SK-N-SH (cell line): ENCODE measurements around the gene IL17REL. TPM values are rescaled to one million over a fixed set of nuclear protein-coding genes. Genes with fewer than 3 reads are reported as not detected.

ENCODE experiments used
- CTCF ChIA-PET: fragments of 300-600, 350-600 bp; formaldehyde crosslinking; extraction: SDS; loops from one replicate; lab custom pipeline; 2021; lab: Yijun Ruan, JAX
- POLR2A ChIA-PET: fragments of 350-600 bp; sonication (Branson Sonifier 250); formaldehyde crosslinking; extraction: SDS; loops from one replicate; lab custom pipeline; 2020; ENCODE audit warnings: antibody characterized with exemption, inconsistent platforms; lab: Yijun Ruan, JAX
- DNase-seq: peaks from one replicate; pipeline ENCODE4 v3.0.0; 2012
- H2AFZ ChIP-seq: fragments of 200-600 bp; sonication (generic); 2 replicates; pipeline ENCODE4 v1.8.1; 2016; ENCODE audit warnings: antibody characterized with exemption, mild to moderate bottlenecking, low read depth
- H3F3A ChIP-seq: fragments of 200-600 bp; sonication (generic); replicated peaks from 2 replicates; pipeline ENCODE3; 2016; ENCODE audit warnings: antibody characterized with exemption, mild to moderate bottlenecking; ENCODE audit not compliant: insufficient read depth
- H3K27ac ChIP-seq, 2 experiments: fragments of 200-500 bp in 1 of 2; fragments of 200-600 bp in 1 of 2; sonication (Bioruptor generic) in 1 of 2; sonication (generic), shearing (Covaris generic) in 1 of 2; 2 replicates each; pipeline versions ENCODE4 v1.5.1 to v1.6.1; 2014 to 2016; ENCODE audit warnings: low read depth in 2 of 2, inconsistent platforms in 1 of 2, low read length in 1 of 2, mild to moderate bottlenecking in 1 of 2, mixed read lengths in 1 of 2
- H3K27me3 ChIP-seq: fragments of 200-600 bp; sonication (generic), shearing (Covaris generic); 2 replicates; pipeline ENCODE4 v1.6.1; 2016; ENCODE audit warnings: mixed run types; ENCODE audit not compliant: insufficient read depth
- H3K36me3 ChIP-seq, 2 experiments: fragments of 200-500 bp in 1 of 2; fragments of 200-600 bp in 1 of 2; sonication (Bioruptor generic) in 1 of 2; sonication (generic) in 1 of 2; replicated peaks in 1 of 2; 2 replicates each; pipeline versions ENCODE3 to v1.5.1; 2014 to 2016; ENCODE audit warnings: low read length in 1 of 2, mild to moderate bottlenecking in 1 of 2; ENCODE audit not compliant: insufficient read depth in 2 of 2, control insufficient read depth in 1 of 2
- H3K4me1 ChIP-seq, 2 experiments: fragments of 200-500 bp in 1 of 2; fragments of 200-600 bp in 1 of 2; sonication (Bioruptor generic) in 1 of 2; sonication (generic), shearing (Covaris generic) in 1 of 2; 2 replicates each; pipeline versions ENCODE4 v1.5.1 to v1.6.1; 2014 to 2016; ENCODE audit warnings: low read depth in 1 of 2, low read length in 1 of 2, mixed run types in 1 of 2; ENCODE audit not compliant: insufficient read depth in 2 of 2, control insufficient read depth in 1 of 2
- H3K4me2 ChIP-seq: fragments of 200-600 bp; sonication (generic), shearing (Covaris generic); 2 replicates; pipeline ENCODE4 v1.6.1; 2017; ENCODE audit warnings: mixed run types
- H3K4me3 ChIP-seq, 2 experiments: fragments of 200-500 bp in 1 of 2; fragments of 200-600 bp in 1 of 2; sonication (Bioruptor generic) in 1 of 2; sonication (generic), shearing (Covaris generic) in 1 of 2; 2 replicates each; pipeline versions ENCODE4 v1.5.1 to v1.8.1; 2014 to 2016; ENCODE audit warnings: low read depth in 2 of 2, inconsistent platforms in 1 of 2, low read length in 1 of 2, mild to moderate bottlenecking in 1 of 2, mixed read lengths in 1 of 2, moderate library complexity in 1 of 2
- H3K79me2 ChIP-seq: fragments of 200-600 bp; sonication (generic); 2 replicates; pipeline ENCODE4 v1.8.1; 2017; ENCODE audit warnings: mild to moderate bottlenecking; ENCODE audit not compliant: insufficient read depth
- H3K9ac ChIP-seq: fragments of 200-600 bp; sonication (generic); 2 replicates; pipeline ENCODE4 v1.6.1; 2017; ENCODE audit warnings: mixed run types
- H3K9me2 ChIP-seq: fragments of 200-600 bp; sonication (generic); 2 replicates; pipeline ENCODE4 v1.6.1; 2017; ENCODE audit warnings: mixed run types
- H3K9me3 ChIP-seq: fragments of 200-600 bp; sonication (generic); 2 replicates; pipeline ENCODE4 v1.6.1; 2017; ENCODE audit warnings: mixed run types, mild to moderate bottlenecking, moderate library complexity
- H4K20me1 ChIP-seq: fragments of 200-600 bp; sonication (generic); 2 replicates; pipeline ENCODE4 v1.6.1; 2017; ENCODE audit warnings: mild to moderate bottlenecking, mixed run types; ENCODE audit not compliant: insufficient read depth
- CHD2 ChIP-seq: fragments of 150-350 bp; IDR thresholded peaks from 2 replicates; pipeline ENCODE4 v1.6.1; 2018; ENCODE audit warnings: low read length; ENCODE audit not compliant: partially characterized antibody
- ELF1 ChIP-seq: IDR thresholded peaks from 2 replicates; pipeline ENCODE4 v1.4.0; 2012
- EZH2phosphoT487 ChIP-seq: fragments of 200-600 bp; sonication (generic); IDR thresholded peaks from 2 replicates; pipeline ENCODE4 v1.6.1; 2017; ENCODE audit warnings: low read depth, mixed run types, mild to moderate bottlenecking, antibody characterized with exemption, moderate library complexity, borderline replicate concordance
- FOXJ3 ChIP-seq: sonication (generic); formaldehyde crosslinking; IDR thresholded peaks from 2 replicates; pipeline ENCODE4 v1.5.1; 2020; ENCODE audit warnings: mild to moderate bottlenecking, missing genetic modification reagents
- FOXM1 ChIP-seq: IDR thresholded peaks from 2 replicates; pipeline ENCODE4 v1.4.0; 2012; ENCODE audit warnings: low read depth, mild to moderate bottlenecking
- GATA2 ChIP-seq: sonication (generic); formaldehyde crosslinking; IDR thresholded peaks from 2 replicates; pipeline ENCODE4 v1.5.0; 2020; ENCODE audit warnings: mild to moderate bottlenecking, missing genetic modification reagents
- JUND ChIP-seq: IDR thresholded peaks from 2 replicates; pipeline ENCODE4 v1.4.0; 2012
- MEF2A ChIP-seq: IDR thresholded peaks from 2 replicates; pipeline ENCODE4 v1.4.0; 2012; ENCODE audit warnings: low read depth, borderline replicate concordance
- MXI1 ChIP-seq: IDR thresholded peaks from 2 replicates; pipeline ENCODE4 v1.6.1; 2012; ENCODE audit warnings: mild to moderate bottlenecking, low read depth, low read length, improper control_type of control experiment
- NFIC ChIP-seq: IDR thresholded peaks from 2 replicates; pipeline ENCODE4 v1.4.0; 2012; ENCODE audit warnings: borderline replicate concordance
- NRF1 ChIP-seq: IDR thresholded peaks from 2 replicates; pipeline ENCODE4 v1.6.1; 2012; ENCODE audit warnings: low read depth, mild to moderate bottlenecking, low read length
- PBX3 ChIP-seq: IDR thresholded peaks from 2 replicates; pipeline ENCODE4; 2012
- RAD21 ChIP-seq: IDR thresholded peaks from 2 replicates; pipeline ENCODE4 v1.6.1; 2012; ENCODE audit warnings: mild to moderate bottlenecking, low read length
- RCOR1 ChIP-seq: fragments of 150-350 bp; IDR thresholded peaks from 2 replicates; pipeline ENCODE4 v1.6.1; 2017; ENCODE audit warnings: antibody characterized with exemption, low read length
- RFX5 ChIP-seq: IDR thresholded peaks from 2 replicates; pipeline ENCODE4 v1.6.1; 2012; ENCODE audit warnings: mild to moderate bottlenecking, improper control_type of control experiment, low read length
- SIN3A ChIP-seq: IDR thresholded peaks from 2 replicates; pipeline ENCODE4 v1.6.1; 2012; ENCODE audit warnings: low read depth, mild to moderate bottlenecking, low read length, moderate library complexity, borderline replicate concordance
- SMC3 ChIP-seq: IDR thresholded peaks from 2 replicates; pipeline ENCODE4 v1.6.1; 2012; ENCODE audit warnings: low read depth, low read length, improper control_type of control experiment
- TAF1 ChIP-seq: IDR thresholded peaks from 2 replicates; pipeline ENCODE4 v1.6.1; 2012; ENCODE audit warnings: low read depth, mild to moderate bottlenecking, low read length, moderate library complexity, borderline replicate concordance
- TEAD4 ChIP-seq: IDR thresholded peaks from 2 replicates; pipeline ENCODE4 v1.4.0; 2012; ENCODE audit warnings: mild to moderate bottlenecking, borderline replicate concordance; ENCODE audit not compliant: insufficient read depth
- YY1 ChIP-seq: IDR thresholded peaks from 2 replicates; pipeline ENCODE4 v1.4.0; 2012; ENCODE audit warnings: low read depth, mild to moderate bottlenecking
- ZBTB33 ChIP-seq: IDR thresholded peaks from 2 replicates; pipeline ENCODE4 v1.4.0; 2012; ENCODE audit warnings: low read depth, borderline replicate concordance
- WGBS: methylation state at CpG from one replicate; pipeline ENCODE4 v1.1.6; 2017; ENCODE audit warnings: low lambda C conversion rate; 5-methylcytosine and 5-hydroxymethylcytosine counted together
- polyA plus RNA-seq, 3 experiments: library from polyadenylated mRNA; depleted of rRNA; stranded (reverse); fragments of >200 nt; gene quantifications; 2 replicates each; pipeline ENCODE4 v1.2.3, GENCODE V29; 2012

The IL17REL gene
- polyA plus RNA-seq, 1 of the 3 experiments (the other 2 are of a cell fraction): not detected

- Histone ChIP-seq H3K9ac (no peak overlapping the region), H3K79me2 (no peaks in the 10 kb centered on the region), H3K27me3 (peaks cover 1% of the 10 kb centered on the region; the same call in 1 of the 2 replicates), H3K4me2 (no peak overlapping the region), H3K4me1 (no peaks in the 10 kb centered on the region), H3F3A (no peaks in the 10 kb centered on the region), H3K36me3 (no peaks in the 10 kb centered on the region), H2AFZ (no peak overlapping the region)
- TF ChIP-seq TAF1 (no peak), GATA2 (no peak), PBX3 (no peak), TEAD4 (no peak), RCOR1 (no peak), NFIC (no peak), ELF1 (no peak), RFX5 (no peak), YY1 (no peak), RAD21 (no peak), NRF1 (no peak), MEF2A (no peak)
- TF ChIP-seq, all 33 proteins: peak for 0
- Histone ChIP-seq H3K27ac (no peak overlapping the region), H4K20me1 (no peaks in the 10 kb centered on the region), H3K9me3 (no peaks in the 10 kb centered on the region), H3K9me2 (no peaks in the 10 kb centered on the region), H3K4me3 (no peak overlapping the region)
- CTCF ChIA-PET: interaction anchor here (3.3 kb wide), 1 partner anchor 19 kb away, joined by 12 read pairs; no protein-coding TSS in a partner anchor
- no peak for DNase-seq
- POLR2A ChIA-PET: no interaction called here
- 72% methylated on average over 29 of the region's 36 CpGs for WGBS
Observed at GRCh38 chr22:50049299-50050195, 37.0 kb upstream of the IL17REL start.

GRCh38 chr22:50048836-50049235, 36.3 kb upstream of the IL17REL start:
- ChIA-PET CTCF (interaction anchor here (3.3 kb wide), 1 partner anchor 19 kb away, joined by 12 read pairs; no protein-coding TSS in a partner anchor), POLR2A (no interaction called here)
- no peaks in the 10 kb centered on the region for H3K4me1 ChIP-seq
- no peaks in the 10 kb centered on the region for H3K36me3 ChIP-seq
- no peaks in the 10 kb centered on the region for H4K20me1 ChIP-seq
- H3K27me3 ChIP-seq: peaks cover 8% of the 10 kb centered on the region
- H2AFZ ChIP-seq: no peak overlapping the region
- H3K27ac ChIP-seq: no peak overlapping the region
- no peaks in the 10 kb centered on the region for H3K79me2 ChIP-seq
- H3K4me3 ChIP-seq: no peak overlapping the region
- H3F3A ChIP-seq: no peaks in the 10 kb centered on the region
- H3K9me2 ChIP-seq: no peaks in the 10 kb centered on the region
- no peak overlapping the region for H3K9ac ChIP-seq
- no peaks in the 10 kb centered on the region for H3K9me3 ChIP-seq
- WGBS: 26% methylated on average over 5 of the region's 17 CpGs
- no peak for DNase-seq
- H3K4me2 ChIP-seq: no peak overlapping the region
- TF ChIP-seq MXI1 (no peak), ELF1 (no peak), CHD2 (no peak), SMC3 (no peak), PBX3 (no peak), FOXJ3 (CRISPR knock-in tag) (no peak), RFX5 (no peak), SIN3A (no peak), GATA2 (no peak), JUND (no peak), ZBTB33 (no peak), NFIC (no peak), TAF1 (no peak), YY1 (no peak), FOXM1 (no peak), RAD21 (no peak), EZH2phosphoT487 (no peak)
